Measurements from ENCODE around the gene CASKIN1.

DNA sequence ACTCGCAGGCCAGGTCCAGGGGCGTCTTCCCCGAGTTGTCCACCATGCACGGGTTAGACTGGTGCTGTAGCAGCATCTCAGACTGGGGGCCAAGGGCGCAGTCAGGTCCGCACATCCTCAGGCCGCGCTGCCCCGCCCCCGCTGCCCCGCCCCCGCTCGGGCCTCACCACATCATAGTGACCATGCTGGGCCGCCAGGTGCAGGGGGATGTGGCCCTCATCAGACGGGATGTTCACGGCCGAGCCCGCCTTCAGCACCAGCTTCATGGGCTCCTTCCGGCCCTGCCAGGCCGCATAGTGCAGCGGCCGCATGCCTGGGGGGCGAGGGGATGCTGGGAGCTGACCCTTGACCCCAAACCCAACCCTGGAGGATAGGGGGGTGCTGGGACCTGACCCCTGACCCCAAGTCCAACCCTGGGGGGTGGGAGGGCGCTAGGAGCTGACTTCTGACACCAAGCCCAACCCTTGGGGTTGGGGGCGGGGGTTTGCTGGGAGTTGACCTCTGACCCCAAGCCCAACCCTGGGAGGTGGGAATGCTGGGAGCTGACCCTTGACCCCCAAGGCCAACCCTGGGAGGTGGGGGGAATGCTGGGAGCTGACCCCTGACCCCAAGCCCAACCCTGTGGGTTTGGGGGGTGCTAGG is 7.0 kb downstream of the CASKIN1 start:
- TF ChIP-seq, protein P1, sequence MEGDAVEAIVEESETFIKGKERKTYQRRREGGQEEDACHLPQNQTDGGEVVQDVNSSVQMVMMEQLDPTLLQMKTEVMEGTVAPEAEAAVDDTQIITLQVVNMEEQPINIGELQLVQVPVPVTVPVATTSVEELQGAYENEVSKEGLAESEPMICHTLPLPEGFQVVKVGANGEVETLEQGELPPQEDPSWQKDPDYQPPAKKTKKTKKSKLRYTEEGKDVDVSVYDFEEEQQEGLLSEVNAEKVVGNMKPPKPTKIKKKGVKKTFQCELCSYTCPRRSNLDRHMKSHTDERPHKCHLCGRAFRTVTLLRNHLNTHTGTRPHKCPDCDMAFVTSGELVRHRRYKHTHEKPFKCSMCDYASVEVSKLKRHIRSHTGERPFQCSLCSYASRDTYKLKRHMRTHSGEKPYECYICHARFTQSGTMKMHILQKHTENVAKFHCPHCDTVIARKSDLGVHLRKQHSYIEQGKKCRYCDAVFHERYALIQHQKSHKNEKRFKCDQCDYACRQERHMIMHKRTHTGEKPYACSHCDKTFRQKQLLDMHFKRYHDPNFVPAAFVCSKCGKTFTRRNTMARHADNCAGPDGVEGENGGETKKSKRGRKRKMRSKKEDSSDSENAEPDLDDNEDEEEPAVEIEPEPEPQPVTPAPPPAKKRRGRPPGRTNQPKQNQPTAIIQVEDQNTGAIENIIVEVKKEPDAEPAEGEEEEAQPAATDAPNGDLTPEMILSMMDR (IDR thresholded peaks at IDR 0.05; ENCODE audit: insufficient read depth, low read length), result no peak
- TF ChIP-seq, protein P2, sequence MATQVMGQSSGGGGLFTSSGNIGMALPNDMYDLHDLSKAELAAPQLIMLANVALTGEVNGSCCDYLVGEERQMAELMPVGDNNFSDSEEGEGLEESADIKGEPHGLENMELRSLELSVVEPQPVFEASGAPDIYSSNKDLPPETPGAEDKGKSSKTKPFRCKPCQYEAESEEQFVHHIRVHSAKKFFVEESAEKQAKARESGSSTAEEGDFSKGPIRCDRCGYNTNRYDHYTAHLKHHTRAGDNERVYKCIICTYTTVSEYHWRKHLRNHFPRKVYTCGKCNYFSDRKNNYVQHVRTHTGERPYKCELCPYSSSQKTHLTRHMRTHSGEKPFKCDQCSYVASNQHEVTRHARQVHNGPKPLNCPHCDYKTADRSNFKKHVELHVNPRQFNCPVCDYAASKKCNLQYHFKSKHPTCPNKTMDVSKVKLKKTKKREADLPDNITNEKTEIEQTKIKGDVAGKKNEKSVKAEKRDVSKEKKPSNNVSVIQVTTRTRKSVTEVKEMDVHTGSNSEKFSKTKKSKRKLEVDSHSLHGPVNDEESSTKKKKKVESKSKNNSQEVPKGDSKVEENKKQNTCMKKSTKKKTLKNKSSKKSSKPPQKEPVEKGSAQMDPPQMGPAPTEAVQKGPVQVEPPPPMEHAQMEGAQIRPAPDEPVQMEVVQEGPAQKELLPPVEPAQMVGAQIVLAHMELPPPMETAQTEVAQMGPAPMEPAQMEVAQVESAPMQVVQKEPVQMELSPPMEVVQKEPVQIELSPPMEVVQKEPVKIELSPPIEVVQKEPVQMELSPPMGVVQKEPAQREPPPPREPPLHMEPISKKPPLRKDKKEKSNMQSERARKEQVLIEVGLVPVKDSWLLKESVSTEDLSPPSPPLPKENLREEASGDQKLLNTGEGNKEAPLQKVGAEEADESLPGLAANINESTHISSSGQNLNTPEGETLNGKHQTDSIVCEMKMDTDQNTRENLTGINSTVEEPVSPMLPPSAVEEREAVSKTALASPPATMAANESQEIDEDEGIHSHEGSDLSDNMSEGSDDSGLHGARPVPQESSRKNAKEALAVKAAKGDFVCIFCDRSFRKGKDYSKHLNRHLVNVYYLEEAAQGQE (IDR thresholded peaks at IDR 0.05; ENCODE audit: insufficient replicate concordance, low read depth), result no peak
